HG03175 (cell line): ENCODE results near the gene MYBBP1A.

Experiments
- ATAC-seq: cut with Tn5 transposase; IDR thresholded peaks from one replicate; pipeline ENCODE4 v1.9.1; 2021; ENCODE audit warnings: mild to moderate bottlenecking, moderate library complexity; ENCODE audit not compliant: unreplicated experiment

MYBBP1A gene

GRCh38 chr17:4572131-4572530 is 16.9 kb upstream of the MYBBP1A start:
- ATAC-seq: no peak

GRCh38 chr17:4569591-4569990 is 14.4 kb upstream of the MYBBP1A start:
- ATAC-seq: no peak

GRCh38 chr17:4566785-4567184 is 11.6 kb upstream of the MYBBP1A start:
- no peak for ATAC-seq

GRCh38 chr17:4565209-4566141 is 10.3 kb upstream of the MYBBP1A start:
- no peak for ATAC-seq

- ATAC-seq: no peak
Observed at GRCh38 chr17:4562015-4562969, 7.1 kb upstream of the MYBBP1A start.

- ATAC-seq: no peak
Observed at GRCh38 chr17:4560837-4561256, 5.7 kb upstream of the MYBBP1A start.

- no peak for ATAC-seq
Observed at GRCh38 chr17:4560421-4560820, 5.2 kb upstream of the MYBBP1A start, which contains the start of gene GGT6. TSS of gene GGT6 (minus strand) at chr17:4560577. CDS start at chr17:4560521, 56 bp downstream.

GRCh38 chr17:4559966-4560365 is 4.8 kb upstream of the MYBBP1A start:
- ATAC-seq: no peak

GRCh38 chr17:4559139-4559791 is 4.1 kb upstream of the MYBBP1A start:
- ATAC-seq: no peak

- no peak for ATAC-seq
Observed at GRCh38 chr17:4558347-4558971, 3.3 kb upstream of the MYBBP1A start.

- no peak for ATAC-seq
Observed at GRCh38 chr17:4557626-4558346, 2.6 kb upstream of the MYBBP1A start.

- ATAC-seq: no peak
Observed at GRCh38 chr17:4556996-4557395, 1.8 kb upstream of the MYBBP1A start.

GRCh38 chr17:4555873-4556759 is 932 bp upstream of the MYBBP1A start:
- ATAC-seq: no peak

GRCh38 chr17:4554441-4554996 is 665 bp downstream of the MYBBP1A start:
- ATAC-seq: peak; percentile 3

GRCh38 chr17:4553669-4554068 is 1.5 kb downstream of the MYBBP1A start:
- ATAC-seq: no peak

- no peak for ATAC-seq
Observed at GRCh38 chr17:4551796-4552525, 3.2 kb downstream of the MYBBP1A start.

- ATAC-seq: no peak
Observed at GRCh38 chr17:4551141-4551540, 4.0 kb downstream of the MYBBP1A start.

GRCh38 chr17:4550534-4551039 is 4.6 kb downstream of the MYBBP1A start:
- no peak for ATAC-seq
